Panc1 (cell line): Measurements from ENCODE around the gene TECPR1. TPM values are rescaled to one million over a fixed set of nuclear protein-coding genes. Genes with fewer than 3 reads are reported as not detected.
A peak's percentile ranks its signal among the peaks of the same experiment; 100 is the strongest.

Source experiments
- ATAC-seq: fragments of 200-7000 bp; cut with Tn5 transposase; 2 replicates; pipeline ENCODE4 v1.9.1; 2020; ENCODE audit warnings: mild to moderate bottlenecking, moderate library complexity
- BruUV-seq: library from RNA; stranded (reverse); fragments of 400-500 nt; replicated peaks from 2 replicates; lab custom pipeline; 2021; lab: Mats Ljungman, UMichigan
- CTCF ChIA-PET: fragments of 300-600 bp; sonication (Branson Sonifier 250); formaldehyde crosslinking; loops from one replicate; lab custom pipeline; 2022; ENCODE audit warnings: antibody characterized with exemption; lab: Charles Lee
- POLR2A ChIA-PET: fragments of 300-600 bp; sonication (Branson Sonifier 250); formaldehyde crosslinking; loops from one replicate; lab custom pipeline; 2022; ENCODE audit warnings: antibody characterized with exemption; lab: Charles Lee
- DNase-seq: peaks from one replicate; pipeline ENCODE4 v3.0.0-alpha.2; 2010; ENCODE audit warnings: low read depth, low spot score
- H3K27ac ChIP-seq: 2 replicates; pipeline ENCODE4 v1.5.1; 2011; ENCODE audit warnings: mild to moderate bottlenecking, low read length, inconsistent platforms
- H3K27me3 ChIP-seq: fragments of 200-500 bp; sonication (Bioruptor generic); 2 replicates; pipeline ENCODE4 v1.6.0; 2014; ENCODE audit warnings: low read length, inconsistent platforms; ENCODE audit not compliant: control insufficient read depth, insufficient read depth
- H3K36me3 ChIP-seq: fragments of 200-500 bp; sonication (Bioruptor generic); 2 replicates; pipeline ENCODE4 v1.5.1; 2014; ENCODE audit warnings: inconsistent platforms, mild to moderate bottlenecking, low read length, moderate library complexity; ENCODE audit not compliant: control insufficient read depth, insufficient read depth
- H3K4me1 ChIP-seq: 2 replicates; pipeline ENCODE4 v1.5.1; 2011; ENCODE audit warnings: inconsistent platforms, mild to moderate bottlenecking, low read length, moderate library complexity; ENCODE audit not compliant: control insufficient read depth, insufficient read depth
- H3K4me3 ChIP-seq, 2 experiments: 2 replicates each; pipeline ENCODE4 v1.5.1; 2011 to 2012; ENCODE audit warnings: low read depth in 2 of 2, low read length in 2 of 2, mild to moderate bottlenecking in 2 of 2, inconsistent platforms in 1 of 2, moderate library complexity in 1 of 2
- H3K9me3 ChIP-seq: fragments of 200-500 bp; sonication (Bioruptor generic); 2 replicates; pipeline ENCODE4 v1.5.1; 2014; ENCODE audit warnings: low read depth, mild to moderate bottlenecking, inconsistent platforms, low read length, moderate library complexity; ENCODE audit not compliant: control insufficient read depth, insufficient read depth
- POLR2AphosphoS5 ChIP-seq: IDR thresholded peaks from 2 replicates; pipeline ENCODE4 v1.6.1; 2012; ENCODE audit warnings: mild to moderate bottlenecking, low read depth, low read length, moderate library complexity
- SIN3A ChIP-seq: IDR thresholded peaks from 2 replicates; pipeline ENCODE4 v1.6.1; 2012; ENCODE audit warnings: low read depth, mild to moderate bottlenecking, low read length, moderate library complexity, borderline replicate concordance; ENCODE audit not compliant: insufficient read depth
- TCF7L2 ChIP-seq: IDR thresholded peaks from 2 replicates; pipeline ENCODE4 v1.6.1; 2011; ENCODE audit warnings: mild to moderate bottlenecking, low read depth, low read length, inconsistent platforms
- in situ Hi-C: cut with HindIII; loops from 2 replicates; pipeline ENCODE4 v1.10.0; 2016; ENCODE audit warnings: low sequenced_read_pairs, low pct_unique_long_range_greater_than_20kb
- intact Hi-C: fragments of 100-400 bp; cut with micrococcal nuclease; formaldehyde crosslinking; loops from one replicate; pipeline ENCODE4 v1.10.0; 2022; ENCODE audit not compliant: unreplicated experiment
- total RNA-seq: library from RNA; stranded (reverse); gene quantifications from one replicate; pipeline ENCODE4 v1.2.1, GENCODE V29; 2021; ENCODE audit not compliant: unreplicated experiment
- TF ChIP-seq, protein P1 (sequence below): fragments of 450-650 bp; IDR thresholded peaks from 2 replicates; pipeline ENCODE4 v1.5.1; 2017; ENCODE audit warnings: mild to moderate bottlenecking
- TF ChIP-seq, protein P2 (sequence below), 2 experiments: IDR thresholded peaks; 2 replicates each; pipeline ENCODE4 v1.6.1; 2011 to 2012; ENCODE audit warnings: low read depth in 2 of 2, control low read depth in 1 of 2, low read length in 1 of 2, mild to moderate bottlenecking in 1 of 2, moderate library complexity in 1 of 2; ENCODE audit not compliant: insufficient read depth in 1 of 2

TECPR1 gene
- total RNA-seq, 1 experiment from 2014 or later = 21.0 TPM

DNA sequence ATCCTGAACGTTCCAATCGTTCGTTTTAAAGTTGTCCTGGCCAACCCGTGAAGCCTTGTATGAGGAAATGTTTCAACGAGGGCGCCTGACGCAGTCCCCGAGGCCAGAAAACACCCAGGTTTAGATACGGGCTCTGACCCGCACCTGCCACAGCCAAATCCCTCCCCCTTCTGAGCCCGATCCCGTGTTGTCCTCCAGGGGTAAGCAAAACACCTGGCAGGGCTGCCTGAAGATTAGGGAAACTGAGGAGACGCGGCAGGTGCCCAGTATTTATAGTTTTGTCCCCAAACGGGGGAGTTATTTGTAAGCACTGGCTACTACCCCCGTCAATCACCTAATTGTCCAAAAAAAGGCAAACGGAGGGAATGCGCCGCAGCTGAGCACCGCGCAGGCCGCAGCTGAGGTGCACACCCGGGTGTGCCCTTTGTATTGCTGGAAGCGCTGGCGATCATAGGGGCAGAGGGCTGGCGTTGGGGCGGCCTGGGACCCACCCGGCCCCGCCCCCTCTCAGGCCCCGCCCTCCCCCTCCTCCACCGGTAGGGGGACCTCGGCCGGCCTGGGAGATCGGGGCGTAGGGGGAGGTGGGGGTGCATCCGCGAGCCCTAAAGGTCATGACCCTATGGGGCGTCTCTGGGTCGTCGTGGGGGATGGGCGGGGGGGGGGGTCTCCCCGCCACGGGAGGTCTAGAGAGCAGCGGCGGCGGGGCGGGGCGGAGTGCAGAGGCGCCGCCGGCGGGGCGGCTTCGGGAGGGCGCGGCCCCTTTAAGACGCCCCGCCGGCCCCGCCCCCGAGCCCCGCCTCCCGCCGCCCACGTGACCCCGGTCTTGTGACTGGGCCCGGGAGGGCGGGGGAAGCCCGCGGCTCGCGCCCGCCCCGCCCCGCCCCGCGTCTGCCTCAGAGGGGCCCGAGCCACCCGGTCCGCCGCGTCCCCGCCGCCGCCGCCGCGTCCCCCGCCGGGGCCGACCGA lies 29.0 kb upstream of the TECPR1 start, which contains the start of gene BRI3:
BRI3 (plus strand) TSS at position 896 of the 966 bp plus-strand sequence. CDS start 110 bp downstream, outside the sequence.
- intact Hi-C loops = no loop called here
- no peak for DNase-seq
- no peaks in the 10 kb centered on the region for H3K9me3 ChIP-seq
- peaks cover 2% of the 10 kb centered on the region for H3K36me3 ChIP-seq
- no TSS peak for BruUV-seq
- ChIA-PET CTCF (interaction anchor here (0.6 kb wide), 1 partner anchor 504 kb away, joined by 3 read pairs; no protein-coding TSS in a partner anchor), POLR2A (no interaction called here)
- H3K27ac ChIP-seq = peak within 1 kb of the TSS; percentile 98
- peak within 1 kb of the TSS; percentile 89 to 90 for H3K4me3 ChIP-seq
- peak; percentile 76 for ATAC-seq
- in situ Hi-C loops = loop anchor here (25.0 kb wide), 1 partner anchor 106 kb away; no protein-coding TSS in a partner anchor
- no peaks in the 10 kb centered on the region for H3K27me3 ChIP-seq
- H3K4me1 ChIP-seq = peaks cover 29% of the 10 kb centered on the region
- TF ChIP-seq POLR2AphosphoS5 (no peak; the same call in 1 of the 2 replicates), TCF7L2 (peak; percentile 29; the same call in 1 of the 2 replicates)

DNA sequence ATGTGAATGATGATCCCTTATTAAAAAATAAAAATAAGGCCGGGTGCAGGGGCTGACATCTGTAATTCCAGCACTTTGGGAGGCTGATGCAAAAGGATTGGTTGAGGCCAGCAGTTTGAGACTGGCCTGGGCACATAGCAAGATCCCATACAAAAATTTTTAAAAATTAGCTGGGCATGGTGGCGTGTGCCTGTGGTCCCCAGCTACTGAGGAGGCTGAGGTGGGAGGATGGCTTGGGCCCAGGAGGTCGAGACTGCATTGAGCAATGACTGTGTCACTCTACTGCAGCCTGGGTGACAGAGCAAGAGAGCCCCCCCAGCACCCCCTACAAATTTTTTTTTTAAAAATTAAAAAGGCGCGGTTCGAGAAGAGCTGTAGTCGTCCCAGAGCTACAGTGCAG lies 28.3 kb upstream of the TECPR1 start:
- H3K36me3 ChIP-seq = peaks cover 2% of the 10 kb centered on the region
- TF ChIP-seq, protein P1, sequence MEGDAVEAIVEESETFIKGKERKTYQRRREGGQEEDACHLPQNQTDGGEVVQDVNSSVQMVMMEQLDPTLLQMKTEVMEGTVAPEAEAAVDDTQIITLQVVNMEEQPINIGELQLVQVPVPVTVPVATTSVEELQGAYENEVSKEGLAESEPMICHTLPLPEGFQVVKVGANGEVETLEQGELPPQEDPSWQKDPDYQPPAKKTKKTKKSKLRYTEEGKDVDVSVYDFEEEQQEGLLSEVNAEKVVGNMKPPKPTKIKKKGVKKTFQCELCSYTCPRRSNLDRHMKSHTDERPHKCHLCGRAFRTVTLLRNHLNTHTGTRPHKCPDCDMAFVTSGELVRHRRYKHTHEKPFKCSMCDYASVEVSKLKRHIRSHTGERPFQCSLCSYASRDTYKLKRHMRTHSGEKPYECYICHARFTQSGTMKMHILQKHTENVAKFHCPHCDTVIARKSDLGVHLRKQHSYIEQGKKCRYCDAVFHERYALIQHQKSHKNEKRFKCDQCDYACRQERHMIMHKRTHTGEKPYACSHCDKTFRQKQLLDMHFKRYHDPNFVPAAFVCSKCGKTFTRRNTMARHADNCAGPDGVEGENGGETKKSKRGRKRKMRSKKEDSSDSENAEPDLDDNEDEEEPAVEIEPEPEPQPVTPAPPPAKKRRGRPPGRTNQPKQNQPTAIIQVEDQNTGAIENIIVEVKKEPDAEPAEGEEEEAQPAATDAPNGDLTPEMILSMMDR = no peak
- TF ChIP-seq SIN3A (no peak), TCF7L2 (no peak), POLR2AphosphoS5 (no peak)
- TF ChIP-seq, protein P2, sequence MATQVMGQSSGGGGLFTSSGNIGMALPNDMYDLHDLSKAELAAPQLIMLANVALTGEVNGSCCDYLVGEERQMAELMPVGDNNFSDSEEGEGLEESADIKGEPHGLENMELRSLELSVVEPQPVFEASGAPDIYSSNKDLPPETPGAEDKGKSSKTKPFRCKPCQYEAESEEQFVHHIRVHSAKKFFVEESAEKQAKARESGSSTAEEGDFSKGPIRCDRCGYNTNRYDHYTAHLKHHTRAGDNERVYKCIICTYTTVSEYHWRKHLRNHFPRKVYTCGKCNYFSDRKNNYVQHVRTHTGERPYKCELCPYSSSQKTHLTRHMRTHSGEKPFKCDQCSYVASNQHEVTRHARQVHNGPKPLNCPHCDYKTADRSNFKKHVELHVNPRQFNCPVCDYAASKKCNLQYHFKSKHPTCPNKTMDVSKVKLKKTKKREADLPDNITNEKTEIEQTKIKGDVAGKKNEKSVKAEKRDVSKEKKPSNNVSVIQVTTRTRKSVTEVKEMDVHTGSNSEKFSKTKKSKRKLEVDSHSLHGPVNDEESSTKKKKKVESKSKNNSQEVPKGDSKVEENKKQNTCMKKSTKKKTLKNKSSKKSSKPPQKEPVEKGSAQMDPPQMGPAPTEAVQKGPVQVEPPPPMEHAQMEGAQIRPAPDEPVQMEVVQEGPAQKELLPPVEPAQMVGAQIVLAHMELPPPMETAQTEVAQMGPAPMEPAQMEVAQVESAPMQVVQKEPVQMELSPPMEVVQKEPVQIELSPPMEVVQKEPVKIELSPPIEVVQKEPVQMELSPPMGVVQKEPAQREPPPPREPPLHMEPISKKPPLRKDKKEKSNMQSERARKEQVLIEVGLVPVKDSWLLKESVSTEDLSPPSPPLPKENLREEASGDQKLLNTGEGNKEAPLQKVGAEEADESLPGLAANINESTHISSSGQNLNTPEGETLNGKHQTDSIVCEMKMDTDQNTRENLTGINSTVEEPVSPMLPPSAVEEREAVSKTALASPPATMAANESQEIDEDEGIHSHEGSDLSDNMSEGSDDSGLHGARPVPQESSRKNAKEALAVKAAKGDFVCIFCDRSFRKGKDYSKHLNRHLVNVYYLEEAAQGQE (IDR thresholded peaks at IDR 0.05; ENCODE audit: insufficient read depth in 1 of 2, low read depth in 2 of 2, low read length in 1 of 2) = no peak
- no peak for DNase-seq
- intact Hi-C loops (no loop called here), in situ Hi-C loops (loop anchor here (25.0 kb wide), 1 partner anchor 107 kb away; no protein-coding TSS in a partner anchor)
- ChIA-PET POLR2A (no interaction called here), CTCF (interaction anchor here (0.6 kb wide), 1 partner anchor 505 kb away, joined by 3 read pairs; no protein-coding TSS in a partner anchor)
- H3K27me3 ChIP-seq = no peaks in the 10 kb centered on the region
- H3K4me1 ChIP-seq = peaks cover 21% of the 10 kb centered on the region
- BruUV-seq = no TSS peak
- no peak for ATAC-seq
- peak overlapping the region; percentile 85 for H3K27ac ChIP-seq
- no peaks in the 10 kb centered on the region for H3K9me3 ChIP-seq
- peak overlapping the region; percentile 45 to 80 for H3K4me3 ChIP-seq
